HG02798 (cell line): ENCODE results near the gene PNCK.
"Not testable (repeated sequence)": the region's sequence is repeated elsewhere in the genome, so short reads cannot be mapped to it uniquely, and the experiment has no call there.

Source experiments
- ATAC-seq: cut with Tn5 transposase; IDR thresholded peaks from one replicate; pipeline ENCODE4 v1.9.1; 2021; ENCODE audit warnings: mild to moderate bottlenecking; ENCODE audit not compliant: unreplicated experiment, poor library complexity

Gene PNCK

GRCh38 chrX:153687121-153688039, 13.8 kb upstream of the PNCK start, which contains the start of gene SLC6A8:
SLC6A8 (plus strand) TSS chrX:153687926; CDS start chrX:153688575, 649 bp downstream.
- ATAC-seq: no peak

DNA sequence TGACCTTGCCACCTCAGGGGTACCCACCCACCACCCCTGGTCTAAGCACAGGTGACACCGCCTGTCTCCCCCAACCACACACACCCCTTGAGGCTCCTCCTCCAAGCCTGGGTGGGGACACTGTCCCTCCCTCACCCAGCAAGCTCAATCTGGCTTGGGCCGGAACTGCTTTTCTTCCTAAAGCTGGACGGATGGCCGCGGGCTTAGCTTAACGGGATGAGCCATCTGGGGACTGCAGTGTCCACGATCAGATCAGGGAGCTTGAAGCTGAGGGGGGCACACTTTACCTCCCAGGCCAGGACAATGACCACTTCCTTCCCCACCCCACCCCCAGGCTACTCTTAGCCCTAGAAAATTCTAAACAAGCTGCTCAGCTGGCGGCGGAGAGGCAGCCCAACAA, 13.1 kb upstream of the PNCK start:
- ATAC-seq: no peak

GRCh38 chrX:153685751-153686696, 12.4 kb upstream of the PNCK start:
- ATAC-seq: no peak

DNA sequence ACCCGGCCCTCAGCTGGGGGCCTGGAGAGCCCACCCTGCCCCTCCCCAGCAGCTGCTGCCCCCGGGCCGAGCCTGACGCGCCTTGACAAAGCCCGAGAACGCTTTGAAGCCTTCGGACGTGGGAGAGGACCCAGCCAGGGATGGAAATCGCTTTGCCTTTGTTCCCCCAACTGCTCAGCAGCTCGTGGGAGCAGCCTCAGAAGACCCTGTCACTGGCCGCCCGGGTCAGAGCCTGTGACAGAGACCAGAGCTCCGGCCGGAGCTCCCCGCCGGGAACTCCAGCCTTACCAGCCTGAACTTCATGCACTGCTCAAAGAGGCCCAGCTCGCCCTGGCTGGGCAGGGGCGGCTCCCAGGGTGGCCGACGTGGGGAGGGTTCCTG, 11.5 kb upstream of the PNCK start:
- no peak for ATAC-seq

- no peak for ATAC-seq
These were observed 11.0 kb upstream of the PNCK start for GRCh38 chrX:153684467-153685155.

GRCh38 chrX:153683486-153683885, 9.9 kb upstream of the PNCK start:
- not testable (repeated sequence) for ATAC-seq

GRCh38 chrX:153681175-153681574, 7.6 kb upstream of the PNCK start:
- ATAC-seq: no peak

- ATAC-seq: no peak
These were observed 722 bp upstream of the PNCK start for GRCh38 chrX:153674219-153674851.

DNA sequence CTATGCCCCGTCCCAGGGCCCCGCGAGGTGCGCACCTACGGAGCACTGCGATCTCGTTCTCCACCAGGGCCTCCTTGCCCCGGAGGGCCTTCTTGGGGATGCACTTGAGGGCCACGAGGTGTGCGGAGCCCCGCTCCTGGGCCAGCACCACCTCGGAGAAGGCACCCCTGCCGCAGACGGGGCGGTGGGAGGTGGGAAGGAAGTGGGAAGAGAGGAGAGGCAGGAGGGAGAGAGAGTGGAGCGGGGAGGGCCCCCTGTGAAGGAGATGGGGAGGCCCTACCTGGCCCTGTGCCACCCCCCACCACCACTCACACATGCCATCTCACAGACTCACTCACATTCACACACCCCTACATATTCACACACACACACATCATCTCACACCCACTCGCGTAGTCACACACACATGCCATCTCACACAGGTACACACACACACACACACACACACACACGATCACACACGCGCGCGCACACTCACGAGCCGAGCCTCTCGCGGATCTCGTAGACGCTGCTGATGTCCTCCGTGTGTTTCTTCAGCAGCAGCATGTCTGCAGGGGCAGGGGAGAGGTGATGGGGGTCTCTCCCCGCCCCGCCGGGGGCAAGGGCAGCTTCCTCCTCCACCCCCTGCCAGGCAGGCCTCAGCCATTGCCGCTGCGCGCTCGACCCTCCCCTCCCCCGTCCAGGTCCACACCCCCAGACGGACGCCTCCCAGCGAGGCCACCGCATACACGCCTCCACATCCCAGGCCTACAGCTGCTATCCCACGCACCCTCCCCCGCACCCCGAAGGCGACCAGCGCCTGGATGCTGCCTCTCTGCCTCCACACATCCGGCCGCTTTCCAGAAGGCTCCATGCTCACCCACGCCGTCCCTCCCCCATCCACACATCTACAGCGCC, 834 bp downstream of the PNCK start:
- no peak for ATAC-seq

DNA sequence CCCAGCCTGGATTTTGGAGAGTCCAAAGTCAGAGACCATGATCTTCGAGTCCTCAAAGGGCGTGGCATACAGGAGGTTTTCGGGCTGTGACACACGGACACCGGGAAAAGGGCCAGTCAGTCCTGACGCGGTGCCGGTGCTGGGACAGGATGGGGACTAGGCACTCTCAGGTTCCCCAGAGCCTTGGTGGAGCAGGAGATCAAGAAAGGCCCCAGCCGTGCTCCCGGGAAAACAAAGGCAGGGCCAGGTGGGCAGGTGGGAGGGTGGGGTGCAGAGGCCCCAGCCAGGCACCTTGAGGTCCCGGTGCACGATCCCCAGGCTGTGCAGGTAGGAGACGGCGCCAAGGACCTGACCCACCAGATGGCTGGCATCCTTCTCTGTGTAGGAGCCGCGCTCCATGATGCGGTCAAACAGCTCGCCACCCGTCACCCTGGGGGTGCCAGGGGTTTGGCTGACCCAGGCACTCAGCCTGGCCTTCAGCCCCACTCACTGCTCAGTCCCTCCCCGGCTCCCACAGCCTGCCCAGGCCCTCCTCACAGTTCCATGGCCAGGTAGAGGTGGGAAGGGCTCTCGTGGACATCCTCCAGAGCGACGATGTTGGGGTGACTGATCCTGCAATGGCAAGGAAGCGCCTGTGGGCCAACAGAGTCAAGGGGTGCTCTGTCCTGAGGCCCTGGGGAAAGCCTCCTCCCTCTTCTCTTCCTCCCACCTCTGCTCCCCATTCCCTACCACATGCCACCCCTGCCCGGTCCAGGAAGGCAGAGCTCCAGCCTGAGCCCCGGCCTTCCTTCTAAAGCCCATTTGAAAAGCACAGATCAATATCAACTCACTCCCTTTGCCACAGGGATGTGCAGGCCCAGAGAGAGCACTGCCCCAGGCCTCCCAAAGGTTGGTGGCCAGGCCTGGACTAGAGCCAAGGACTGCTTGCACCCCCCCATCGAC, 1.8 kb downstream of the PNCK start:
- no peak for ATAC-seq

GRCh38 chrX:153670748-153671588, 2.6 kb downstream of the PNCK start:
- ATAC-seq: no peak

- no peak for ATAC-seq
These were observed 3.5 kb downstream of the PNCK start for GRCh38 chrX:153669901-153670731.

GRCh38 chrX:153669174-153669890, 4.3 kb downstream of the PNCK start:
- no peak for ATAC-seq

DNA sequence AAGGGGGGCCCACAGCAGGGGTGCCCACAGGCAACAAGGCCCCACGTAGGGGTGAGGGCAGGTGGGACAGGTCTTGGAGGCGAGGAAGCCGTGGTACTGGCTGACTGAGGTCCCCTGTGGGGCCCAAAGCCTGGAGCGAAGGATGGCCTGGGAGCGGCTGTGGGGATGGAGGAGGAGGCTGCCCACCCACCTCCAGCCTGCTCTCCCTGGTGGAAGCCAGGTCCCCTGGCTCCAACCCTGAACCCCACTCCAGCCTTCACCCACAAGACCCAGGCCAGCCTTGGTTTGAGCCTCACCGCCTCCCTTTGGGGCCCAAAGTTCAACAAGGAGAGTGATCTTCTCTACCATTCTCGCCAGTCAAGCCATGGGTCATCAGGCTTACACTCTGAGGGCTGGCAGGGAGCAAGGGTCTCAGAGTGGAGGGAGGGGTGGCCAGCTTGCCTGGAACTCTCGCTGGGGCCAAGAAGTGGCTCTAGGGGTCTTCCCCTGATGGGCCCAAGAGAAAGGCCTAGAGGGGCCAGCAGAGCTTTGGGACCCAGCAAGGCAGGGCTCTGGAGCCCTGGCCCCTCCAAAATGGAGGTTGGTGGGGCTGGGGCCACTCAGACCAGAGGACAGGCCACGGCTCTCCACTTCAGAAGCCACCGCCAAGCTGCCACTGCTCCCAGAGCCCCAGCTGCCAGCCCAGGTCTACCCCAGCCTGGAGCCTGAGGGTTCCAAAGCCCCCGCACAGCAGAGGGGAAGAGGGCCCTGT, 5.0 kb downstream of the PNCK start:
- no peak for ATAC-seq

DNA sequence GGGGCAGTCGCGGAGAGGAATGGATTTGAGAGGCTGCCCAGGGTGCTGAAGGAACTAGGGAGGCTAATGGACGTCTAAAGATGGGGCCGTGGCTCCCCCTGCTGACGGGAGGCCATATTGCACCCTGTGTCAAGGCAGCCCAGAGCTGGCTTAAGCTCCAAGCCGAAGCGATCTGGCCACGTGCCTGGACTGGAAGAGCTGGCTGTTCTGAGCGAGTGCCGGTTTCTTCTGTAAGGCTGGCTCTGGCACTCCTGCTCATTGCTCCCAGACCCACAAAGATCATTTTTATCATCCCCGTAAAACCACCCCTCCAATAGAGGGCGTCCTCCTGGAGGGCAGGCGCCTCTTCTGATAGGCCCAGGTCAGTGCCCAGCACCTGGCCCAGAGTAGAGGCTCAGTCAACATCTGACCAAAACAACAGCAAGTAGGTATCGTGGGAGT, 5.6 kb downstream of the PNCK start:
- peak; percentile 51 for ATAC-seq
